Medulla oblongata (tissue), 1 donor: ENCODE results near the gene SLC6A11.

Experiments used
- DNase-seq: peaks from one replicate; pipeline ENCODE4 v3.0.0-alpha.2; 2015; ENCODE audit errors: extremely low spot score

The SLC6A11 gene

GRCh38 chr3:10929978-10930665 lies 114.1 kb downstream of the SLC6A11 start:
- no peak for DNase-seq

- DNase-seq, result no peak
Observed at GRCh38 chr3:10930666-10931040, 114.6 kb downstream of the SLC6A11 start.

GRCh38 chr3:10932596-10932995 lies 116.6 kb downstream of the SLC6A11 start:
- no peak for DNase-seq

- no peak for DNase-seq
Observed at GRCh38 chr3:10933021-10933420, 117.0 kb downstream of the SLC6A11 start.

- no peak for DNase-seq
Observed at GRCh38 chr3:10933470-10933804, 117.4 kb downstream of the SLC6A11 start.

- no peak for DNase-seq
Observed at GRCh38 chr3:10933805-10934481, 117.9 kb downstream of the SLC6A11 start.

GRCh38 chr3:10935028-10935427 lies 119.0 kb downstream of the SLC6A11 start:
- no peak for DNase-seq

GRCh38 chr3:10935846-10936631 lies 120.0 kb downstream of the SLC6A11 start:
- DNase-seq, result no peak

- no peak for DNase-seq
Observed at GRCh38 chr3:10936686-10937085, 120.7 kb downstream of the SLC6A11 start.

- no peak for DNase-seq
Observed at GRCh38 chr3:10937141-10937825, 121.3 kb downstream of the SLC6A11 start.

- DNase-seq, result no peak
Observed at GRCh38 chr3:10939556-10939955, 123.5 kb downstream of the SLC6A11 start.

- no peak for DNase-seq
Observed at GRCh38 chr3:10940106-10940505, 124.1 kb downstream of the SLC6A11 start.

GRCh38 chr3:10941972-10942371 lies 125.9 kb downstream of the SLC6A11 start:
- no peak for DNase-seq

- no peak for DNase-seq
Observed at GRCh38 chr3:10942690-10943205, 126.7 kb downstream of the SLC6A11 start.

- DNase-seq, result no peak
Observed at GRCh38 chr3:10944866-10945265, 128.8 kb downstream of the SLC6A11 start.

- peak; percentile 83 for DNase-seq
Observed at GRCh38 chr3:10945683-10946287, 129.8 kb downstream of the SLC6A11 start.

GRCh38 chr3:10946526-10946925 lies 130.5 kb downstream of the SLC6A11 start:
- DNase-seq, result no peak

- no peak for DNase-seq
Observed at GRCh38 chr3:10948326-10948725, 132.3 kb downstream of the SLC6A11 start.

GRCh38 chr3:10949197-10949596 lies 133.2 kb downstream of the SLC6A11 start:
- DNase-seq, result peak; percentile 81

- DNase-seq, result peak; percentile 75
Observed at GRCh38 chr3:10950476-10951294, 134.7 kb downstream of the SLC6A11 start.
